Right lobe of liver (tissue), 4 donors: ENCODE data around the gene PIGT.

Experiments
- CTCF ChIP-seq, 4 donors: fragments of 200-600 bp in 3 of 4; fragments of 450-650 bp in 1 of 4; IDR thresholded peaks; one replicate each; pipeline versions ENCODE4 v1.5.1 to v1.8.0; 2016 to 2022; ENCODE audit warnings: antibody characterized with exemption in 4 of 4, mild to moderate bottlenecking in 2 of 4
- POLR2A ChIP-seq: fragments of 450-650 bp; IDR thresholded peaks from one replicate; pipeline ENCODE4 v1.6.1; 2017; ENCODE audit warnings: antibody characterized with exemption, mild to moderate bottlenecking
- donor health status: DM: no; HTN: no; CAD: no.
- donor health status: DM: no; HTN: no; CAD: no.
- donor health status: DM: no; HTN: yes; CAD: no.

GRCh38 chr20:45469336-45470261 lies 53.7 kb downstream of the PIGT start, which contains the start of gene WFDC2:
- no peak for TF ChIP-seq CTCF (IDR thresholded peaks at IDR 0.05)
- no peak for TF ChIP-seq POLR2A
